ENCODE measurements around the gene CEL. TPM values are rescaled to one million over a fixed set of nuclear protein-coding genes. Genes with fewer than 3 reads are reported as not detected.

The CEL gene
- total RNA-seq, 1 experiment from 2014 or later: 0.19 TPM

DNA sequence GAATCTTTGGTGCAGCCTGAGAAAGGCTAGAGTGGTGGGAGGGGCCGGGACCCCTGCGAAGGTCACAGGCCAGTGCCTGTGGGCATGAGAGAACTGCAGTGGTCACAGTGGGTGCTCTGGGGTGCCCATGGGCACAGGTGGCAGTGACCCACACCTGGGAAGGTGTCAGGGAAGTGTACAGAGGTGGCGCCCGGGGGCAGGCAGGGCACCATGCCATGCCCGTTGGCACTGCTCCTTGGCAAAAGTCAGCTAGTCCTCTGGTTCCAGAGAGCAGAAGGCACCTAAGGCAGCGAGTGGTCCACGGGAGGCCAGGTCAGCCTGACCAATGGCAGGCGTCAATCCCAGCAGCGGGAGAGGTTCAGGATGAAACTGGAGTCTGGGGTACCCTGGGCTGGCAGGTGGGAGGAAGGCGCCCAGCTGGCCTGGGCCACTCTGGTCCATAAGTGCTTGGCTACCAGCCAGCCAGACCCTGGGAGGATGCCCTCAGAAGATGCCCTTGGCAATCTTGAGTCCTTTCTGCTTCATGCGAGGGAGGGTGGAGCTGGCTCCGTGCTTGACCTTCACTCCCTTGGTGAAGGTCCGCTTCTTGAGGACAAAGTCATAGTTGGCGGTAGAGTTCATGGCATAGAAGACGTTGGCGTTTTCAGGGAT lies 36.4 kb downstream of the CEL start:
- Histone ChIP-seq H3K79me2 (ENCODE audit: low read length) (no peaks in the 10 kb centered on the region), H4K20me1 (ENCODE audit: insufficient read depth, low read depth, low read length) (no peaks in the 10 kb centered on the region), H3K4me3 (ENCODE audit: low read length) (no peak overlapping the region), H3K9me3 (ENCODE audit: low read length) (no peaks in the 10 kb centered on the region), H3K9me2 (replicated peaks; ENCODE audit: insufficient read depth, low read length) (no peaks in the 10 kb centered on the region), H3K36me3 (ENCODE audit: insufficient read depth, low read length) (peaks cover 56% of the 10 kb centered on the region), H2AFZ (ENCODE audit: low read length) (no peak overlapping the region), H3K4me2 (ENCODE audit: low read depth, low read length, poor library complexity, severe bottlenecking) (no peak overlapping the region), H3K9ac (ENCODE audit: low read length) (no peak overlapping the region), H3K27me3 (ENCODE audit: low read length) (no peaks in the 10 kb centered on the region), H3K4me1 (ENCODE audit: low read length) (no peaks in the 10 kb centered on the region), H3K27ac (ENCODE audit: low read length) (no peak overlapping the region)
- DNase-seq: no peak

GRCh38 chr9:133098871-133099270 lies 37.1 kb downstream of the CEL start:
- Histone ChIP-seq H3K27me3 (ENCODE audit: low read length) (no peaks in the 10 kb centered on the region), H4K20me1 (ENCODE audit: insufficient read depth, low read depth, low read length) (no peaks in the 10 kb centered on the region), H3K27ac (ENCODE audit: low read length) (no peak overlapping the region), H2AFZ (ENCODE audit: low read length) (no peak overlapping the region), H3K9ac (ENCODE audit: low read length) (no peak overlapping the region), H3K79me2 (ENCODE audit: low read length) (no peaks in the 10 kb centered on the region), H3K36me3 (ENCODE audit: insufficient read depth, low read length) (peaks cover 58% of the 10 kb centered on the region), H3K4me3 (ENCODE audit: low read length) (no peak overlapping the region), H3K4me2 (ENCODE audit: low read depth, low read length, poor library complexity, severe bottlenecking) (no peak overlapping the region), H3K4me1 (ENCODE audit: low read length) (no peaks in the 10 kb centered on the region), H3K9me2 (replicated peaks; ENCODE audit: insufficient read depth, low read length) (no peaks in the 10 kb centered on the region), H3K9me3 (ENCODE audit: low read length) (no peaks in the 10 kb centered on the region)
- DNase-seq: no peak

DNA sequence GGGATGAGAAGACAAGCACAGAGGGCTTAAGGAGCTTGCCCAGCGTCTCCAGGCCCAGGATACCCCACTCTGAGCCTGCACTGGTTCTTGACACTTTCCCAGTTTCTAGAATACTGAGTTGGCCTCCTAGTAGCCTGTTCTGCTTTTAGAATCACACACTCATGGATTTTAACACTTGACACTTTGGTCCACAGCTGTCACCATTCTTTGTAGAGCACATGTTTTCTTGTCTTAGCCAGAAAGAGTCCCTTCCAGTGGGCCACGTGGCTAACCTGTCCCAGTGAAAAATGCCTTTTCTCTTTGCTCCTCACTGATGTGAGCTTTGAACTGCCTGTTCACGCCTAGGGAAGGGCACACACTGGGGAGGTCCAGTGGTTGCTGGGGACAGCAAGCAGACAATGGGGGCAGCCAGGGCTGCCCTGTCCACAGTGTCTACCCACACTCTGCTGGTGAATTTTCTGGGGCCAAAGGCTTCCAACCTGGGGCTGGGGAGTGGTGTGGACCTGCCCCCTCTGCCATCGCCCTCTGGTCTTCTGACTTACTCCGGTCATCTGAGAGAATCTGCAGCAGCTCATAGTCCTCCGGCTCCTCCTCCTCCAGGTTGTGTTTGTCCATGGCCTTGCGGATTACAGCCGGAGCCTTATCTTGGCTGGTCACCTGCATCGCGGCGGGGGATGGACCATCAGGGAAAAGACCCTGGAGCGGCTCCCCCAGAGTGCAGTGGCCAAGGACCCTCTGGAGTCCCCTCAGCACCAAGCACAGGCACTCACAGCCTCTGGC lies 38.1 kb downstream of the CEL start:
- no peak overlapping the region for H3K4me3 ChIP-seq (ENCODE audit: low read length)
- H3K4me1 ChIP-seq (ENCODE audit: low read length): no peaks in the 10 kb centered on the region
- no peaks in the 10 kb centered on the region for H3K9me3 ChIP-seq (ENCODE audit: low read length)
- H3K9ac ChIP-seq (ENCODE audit: low read length): no peak overlapping the region
- H3K27ac ChIP-seq (ENCODE audit: low read length): no peak overlapping the region
- H3K27me3 ChIP-seq (ENCODE audit: low read length): no peaks in the 10 kb centered on the region
- H3K79me2 ChIP-seq (ENCODE audit: low read length): no peaks in the 10 kb centered on the region
- H3K36me3 ChIP-seq (ENCODE audit: insufficient read depth, low read length): peaks cover 58% of the 10 kb centered on the region
- DNase-seq: no peak
- no peak overlapping the region for H2AFZ ChIP-seq (ENCODE audit: low read length)
- no peaks in the 10 kb centered on the region for H3K9me2 ChIP-seq (replicated peaks; ENCODE audit: insufficient read depth, low read length)
- H4K20me1 ChIP-seq (ENCODE audit: insufficient read depth, low read depth, low read length): 0 out of 2 replicates have a peak, but pooled peaks cover under 1% of the 10 kb centered on the region
- no peak overlapping the region for H3K4me2 ChIP-seq (ENCODE audit: low read depth, low read length, poor library complexity, severe bottlenecking)

- no peak for DNase-seq
- Histone ChIP-seq H3K36me3 (ENCODE audit: insufficient read depth, low read length) (peaks cover 58% of the 10 kb centered on the region), H3K4me1 (ENCODE audit: low read length) (no peaks in the 10 kb centered on the region), H3K27me3 (ENCODE audit: low read length) (no peaks in the 10 kb centered on the region), H3K4me2 (ENCODE audit: low read depth, low read length, poor library complexity, severe bottlenecking) (no peak overlapping the region), H3K4me3 (ENCODE audit: low read length) (no peak overlapping the region), H3K9me2 (replicated peaks; ENCODE audit: insufficient read depth, low read length) (no peaks in the 10 kb centered on the region), H3K27ac (ENCODE audit: low read length) (no peak overlapping the region), H2AFZ (ENCODE audit: low read length) (no peak overlapping the region), H3K79me2 (ENCODE audit: low read length) (no peaks in the 10 kb centered on the region), H3K9ac (ENCODE audit: low read length) (no peak overlapping the region), H3K9me3 (ENCODE audit: low read length) (no peaks in the 10 kb centered on the region), H4K20me1 (ENCODE audit: insufficient read depth, low read depth, low read length) (0 out of 2 replicates have a peak, but pooled peaks cover 5% of the 10 kb centered on the region)
Observed at GRCh38 chr9:133100506-133101355, 39.0 kb downstream of the CEL start.

GRCh38 chr9:133101356-133102189 lies 39.8 kb downstream of the CEL start:
- no peaks in the 10 kb centered on the region for H3K9me2 ChIP-seq (replicated peaks; ENCODE audit: insufficient read depth, low read length)
- no peaks in the 10 kb centered on the region for H3K79me2 ChIP-seq (ENCODE audit: low read length)
- H3K4me1 ChIP-seq (ENCODE audit: low read length): no peaks in the 10 kb centered on the region
- DNase-seq: no peak
- H3K4me3 ChIP-seq (ENCODE audit: low read length): no peak overlapping the region
- H3K27me3 ChIP-seq (ENCODE audit: low read length): no peaks in the 10 kb centered on the region
- no peak overlapping the region for H3K4me2 ChIP-seq (ENCODE audit: low read depth, low read length, poor library complexity, severe bottlenecking)
- no peaks in the 10 kb centered on the region for H3K9me3 ChIP-seq (ENCODE audit: low read length)
- H3K36me3 ChIP-seq (ENCODE audit: insufficient read depth, low read length): peaks cover 57% of the 10 kb centered on the region
- no peak overlapping the region for H3K9ac ChIP-seq (ENCODE audit: low read length)
- 0 out of 2 replicates have a peak, but pooled peaks cover 5% of the 10 kb centered on the region for H4K20me1 ChIP-seq (ENCODE audit: insufficient read depth, low read depth, low read length)
- no peak overlapping the region for H2AFZ ChIP-seq (ENCODE audit: low read length)
- H3K27ac ChIP-seq (ENCODE audit: low read length): no peak overlapping the region

DNA sequence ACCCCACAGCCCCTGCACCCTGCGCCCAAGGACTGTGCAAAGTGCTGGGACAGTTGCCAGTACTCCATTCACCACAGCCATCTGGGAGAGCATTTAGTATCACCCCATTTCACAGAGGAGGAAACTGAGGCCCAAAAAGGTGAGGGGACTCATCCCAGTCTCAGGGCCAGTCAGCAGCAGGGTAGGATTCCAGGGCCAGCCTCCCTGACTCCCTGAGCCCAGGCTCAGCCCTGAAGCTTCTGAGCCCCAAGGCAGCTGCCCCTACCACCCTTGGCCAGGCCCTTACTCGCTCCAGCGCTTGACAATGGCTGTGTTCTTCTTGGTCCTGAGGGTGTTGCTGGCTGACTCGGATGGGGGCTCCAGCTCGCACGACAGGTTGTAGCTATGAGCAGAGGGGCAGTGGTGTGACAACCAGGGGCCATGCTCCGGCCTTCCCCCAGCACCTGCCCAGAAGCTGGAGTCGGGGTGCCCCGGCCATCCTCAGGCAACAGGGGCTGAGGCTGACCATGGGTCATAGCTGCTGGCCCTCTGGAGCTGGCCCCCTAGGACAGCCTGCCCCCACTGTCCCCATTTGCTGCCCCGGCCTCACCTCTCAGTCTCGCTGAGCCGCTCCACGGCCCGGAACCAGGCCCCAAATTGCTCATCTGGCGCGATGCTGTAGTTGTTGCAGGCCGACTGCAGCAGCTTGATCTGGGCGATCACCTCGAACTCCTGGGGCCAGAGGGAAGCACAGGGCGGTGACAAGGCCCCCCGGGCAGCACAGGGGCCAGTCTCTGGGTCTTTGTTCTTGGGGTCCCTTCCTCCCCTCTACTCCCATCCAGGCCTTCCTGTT lies 40.6 kb downstream of the CEL start:
- Histone ChIP-seq H3K27ac (ENCODE audit: low read length) (no peak overlapping the region), H3K79me2 (ENCODE audit: low read length) (no peaks in the 10 kb centered on the region), H3K4me1 (ENCODE audit: low read length) (no peaks in the 10 kb centered on the region), H3K27me3 (ENCODE audit: low read length) (no peaks in the 10 kb centered on the region), H3K9me2 (replicated peaks; ENCODE audit: insufficient read depth, low read length) (no peaks in the 10 kb centered on the region), H2AFZ (ENCODE audit: low read length) (no peak overlapping the region), H3K4me3 (ENCODE audit: low read length) (no peak overlapping the region), H3K36me3 (ENCODE audit: insufficient read depth, low read length) (peaks cover 53% of the 10 kb centered on the region), H3K9ac (ENCODE audit: low read length) (no peak overlapping the region), H3K4me2 (ENCODE audit: low read depth, low read length, poor library complexity, severe bottlenecking) (no peak overlapping the region), H3K9me3 (ENCODE audit: low read length) (no peaks in the 10 kb centered on the region), H4K20me1 (ENCODE audit: insufficient read depth, low read depth, low read length) (0 out of 2 replicates have a peak, but pooled peaks cover 5% of the 10 kb centered on the region)
- no peak for DNase-seq
